Suppressor macrophage treated with lipopolysaccharide for 1 hour (primary cell): ENCODE measurements around the gene ZIC2.

Experiments used
- DNase-seq, 3 donors: peaks; one replicate each; pipeline ENCODE4 v3.0.0-alpha.2; 2020 to 2022

The ZIC2 gene

GRCh38 chr13:99988529-99989275, 7.1 kb downstream of the ZIC2 start:
- no peak for DNase-seq

- no peak for DNase-seq
These were observed 7.9 kb downstream of the ZIC2 start for GRCh38 chr13:99989276-99990125.

- DNase-seq = no peak
These were observed 8.8 kb downstream of the ZIC2 start for GRCh38 chr13:99990126-99990977.

- no peak for DNase-seq
These were observed 9.6 kb downstream of the ZIC2 start for GRCh38 chr13:99991013-99991827.

GRCh38 chr13:99991828-99992775, 10.5 kb downstream of the ZIC2 start:
- no peak for DNase-seq

- DNase-seq = peak in 2 of 3 donors; percentile 61 to 68
These were observed 11.4 kb downstream of the ZIC2 start for GRCh38 chr13:99992949-99993351.

- no peak for DNase-seq
These were observed 12.4 kb downstream of the ZIC2 start for GRCh38 chr13:99993660-99994637.

- DNase-seq = no peak
These were observed 13.0 kb downstream of the ZIC2 start for GRCh38 chr13:99994638-99995020.

- no peak for DNase-seq
These were observed 13.6 kb downstream of the ZIC2 start for GRCh38 chr13:99995104-99995588.

- DNase-seq = peak in 1 of 3 donors; percentile 47
These were observed 14.2 kb downstream of the ZIC2 start for GRCh38 chr13:99995589-99996380.

GRCh38 chr13:99996381-99996973, 14.9 kb downstream of the ZIC2 start:
- DNase-seq = no peak

- no peak for DNase-seq
These were observed 16.2 kb downstream of the ZIC2 start for GRCh38 chr13:99997702-99998214.

- no peak for DNase-seq
These were observed 16.7 kb downstream of the ZIC2 start for GRCh38 chr13:99998261-99998660.

GRCh38 chr13:100014621-100015020, 33.0 kb downstream of the ZIC2 start:
- no peak for DNase-seq

- no peak for DNase-seq
These were observed 38.3 kb downstream of the ZIC2 start for GRCh38 chr13:100019780-100020356.

GRCh38 chr13:100022798-100023197, 41.2 kb downstream of the ZIC2 start:
- DNase-seq = no peak

GRCh38 chr13:100024023-100024422, 42.4 kb downstream of the ZIC2 start:
- DNase-seq = no peak

- no peak for DNase-seq
These were observed 48.3 kb downstream of the ZIC2 start for GRCh38 chr13:100029933-100030332.
